ENCODE results near the gene SLAMF9. TPM values are rescaled to one million over a fixed set of nuclear protein-coding genes. Genes with fewer than 3 reads are reported as not detected.

The SLAMF9 gene
- total RNA-seq, 2 donors from 2014 or later, result not detected

GRCh38 chr1:159949123-159949522 lies 4.9 kb downstream of the SLAMF9 start:
- peak overlapping the region; percentile 38 to 58 for H3K27ac ChIP-seq

GRCh38 chr1:159947942-159948341 lies 6.1 kb downstream of the SLAMF9 start:
- Histone ChIP-seq H3K4me1 (replicated peaks) (peaks cover 10% of the 10 kb centered on the region), H3K27me3 (replicated peaks; ENCODE audit: insufficient read depth) (no peaks in the 10 kb centered on the region), H3K4me3 (no peak overlapping the region), H3K9me3 (no peaks in the 10 kb centered on the region), H3K27ac (no peak overlapping the region), H3K36me3 (no peaks in the 10 kb centered on the region)
- no peak for DNase-seq (ENCODE audit: low spot score)
- WGBS, result 79% methylated on average over 1 of the region's 1 CpG
- intact Hi-C loops (cut with DNase I), result no loop called here
- no peak for TF ChIP-seq POLR2AphosphoS5 (IDR thresholded peaks at IDR 0.05)
- no peak for TF ChIP-seq POLR2A (IDR thresholded peaks at IDR 0.05)
- TF ChIP-seq, protein P1, sequence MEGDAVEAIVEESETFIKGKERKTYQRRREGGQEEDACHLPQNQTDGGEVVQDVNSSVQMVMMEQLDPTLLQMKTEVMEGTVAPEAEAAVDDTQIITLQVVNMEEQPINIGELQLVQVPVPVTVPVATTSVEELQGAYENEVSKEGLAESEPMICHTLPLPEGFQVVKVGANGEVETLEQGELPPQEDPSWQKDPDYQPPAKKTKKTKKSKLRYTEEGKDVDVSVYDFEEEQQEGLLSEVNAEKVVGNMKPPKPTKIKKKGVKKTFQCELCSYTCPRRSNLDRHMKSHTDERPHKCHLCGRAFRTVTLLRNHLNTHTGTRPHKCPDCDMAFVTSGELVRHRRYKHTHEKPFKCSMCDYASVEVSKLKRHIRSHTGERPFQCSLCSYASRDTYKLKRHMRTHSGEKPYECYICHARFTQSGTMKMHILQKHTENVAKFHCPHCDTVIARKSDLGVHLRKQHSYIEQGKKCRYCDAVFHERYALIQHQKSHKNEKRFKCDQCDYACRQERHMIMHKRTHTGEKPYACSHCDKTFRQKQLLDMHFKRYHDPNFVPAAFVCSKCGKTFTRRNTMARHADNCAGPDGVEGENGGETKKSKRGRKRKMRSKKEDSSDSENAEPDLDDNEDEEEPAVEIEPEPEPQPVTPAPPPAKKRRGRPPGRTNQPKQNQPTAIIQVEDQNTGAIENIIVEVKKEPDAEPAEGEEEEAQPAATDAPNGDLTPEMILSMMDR (IDR thresholded peaks at IDR 0.05), result no peak

More at GRCh38 chr1:159949123-159949522, 4.9 kb downstream of the SLAMF9 start:
- Histone ChIP-seq H3K4me1 (replicated peaks) (peaks cover 10% of the 10 kb centered on the region), H3K27me3 (replicated peaks; ENCODE audit: insufficient read depth) (no peaks in the 10 kb centered on the region), H3K4me3 (no peak overlapping the region), H3K36me3 (no peaks in the 10 kb centered on the region), H3K9me3 (no peaks in the 10 kb centered on the region)
- intact Hi-C loops (cut with DNase I), result no loop called here
- no peak for TF ChIP-seq POLR2A (IDR thresholded peaks at IDR 0.05)
- TF ChIP-seq, protein P1 (IDR thresholded peaks at IDR 0.05), result no peak
- TF ChIP-seq POLR2AphosphoS5 (IDR thresholded peaks at IDR 0.05), result peak; percentile 31
- DNase-seq (ENCODE audit: low spot score), result peak; percentile 44
- 33% methylated on average over 6 of the region's 6 CpGs for WGBS

- intact Hi-C loops (cut with DNase I), result no loop called here
- no peaks in the 10 kb centered on the region for H3K36me3 ChIP-seq
- peak overlapping the region; percentile 77 to 85 for H3K27ac ChIP-seq
- peaks cover 10% of the 10 kb centered on the region for H3K4me1 ChIP-seq (replicated peaks)
- TF ChIP-seq POLR2AphosphoS5 (IDR thresholded peaks at IDR 0.05), result no peak
- TF ChIP-seq, protein P1 (IDR thresholded peaks at IDR 0.05), result no peak
- no peak for TF ChIP-seq POLR2A (IDR thresholded peaks at IDR 0.05)
- no peaks in the 10 kb centered on the region for H3K27me3 ChIP-seq (replicated peaks; ENCODE audit: insufficient read depth)
- H3K9me3 ChIP-seq, result no peaks in the 10 kb centered on the region
- WGBS, result 43% methylated on average over 9 of the region's 9 CpGs
- no peak for DNase-seq (ENCODE audit: low spot score)
- peak overlapping the region in 1 of 2 donors; percentile 47 for H3K4me3 ChIP-seq
Measured at GRCh38 chr1:159946242-159947187, 7.5 kb downstream of the SLAMF9 start.

DNA sequence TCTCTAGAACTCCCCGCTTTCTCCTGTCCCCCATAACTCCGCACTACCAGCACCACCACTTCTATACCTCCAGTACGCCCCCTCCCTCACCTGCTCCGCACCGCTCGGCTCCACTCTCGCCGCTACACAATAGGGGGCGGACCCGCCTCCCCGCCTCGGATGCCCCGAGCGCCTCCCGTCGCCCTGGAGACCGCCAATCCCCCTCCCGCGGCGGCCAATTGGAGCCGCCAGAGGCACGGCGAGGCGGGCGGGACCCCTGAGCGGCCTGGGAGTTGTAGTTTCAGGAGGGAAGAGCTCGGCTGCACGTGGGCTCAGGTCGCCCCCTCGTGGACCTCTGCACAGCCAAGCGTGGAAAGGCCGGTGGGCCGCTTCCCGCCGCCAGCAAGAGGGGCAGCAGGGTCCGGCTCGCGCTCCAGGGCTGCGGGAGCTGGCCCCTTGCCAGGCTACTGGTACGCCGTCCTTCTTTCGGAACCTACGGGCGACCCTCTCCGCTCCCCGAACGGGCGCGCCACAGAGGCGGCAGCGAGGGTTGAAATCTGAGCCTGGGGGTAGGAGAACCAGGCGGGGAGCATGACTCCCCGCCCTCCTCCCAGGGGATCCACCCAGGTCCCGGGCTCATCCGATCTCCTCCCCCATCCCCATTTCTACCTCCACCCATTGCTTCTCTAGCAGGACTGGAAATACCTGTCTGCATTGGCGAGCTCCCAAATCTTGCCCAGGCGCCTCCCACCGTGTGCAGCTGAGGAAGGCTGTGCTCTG lies 8.4 kb downstream of the SLAMF9 start, which contains the start of gene IGSF9:
IGSF9 (minus strand) TSS at position 131 of the 759 bp plus-strand sequence. CDS start 2,159 bp downstream, outside the sequence.
- Histone ChIP-seq H3K4me1 (replicated peaks) (peaks cover 10% of the 10 kb centered on the region), H3K9me3 (no peaks in the 10 kb centered on the region), H3K4me3 (peak within 1 kb of the TSS; percentile 35 to 47), H3K27me3 (replicated peaks; ENCODE audit: insufficient read depth) (no peaks in the 10 kb centered on the region), H3K27ac (peak within 1 kb of the TSS; percentile 77 to 85), H3K36me3 (no peaks in the 10 kb centered on the region)
- peak; percentile 96 for DNase-seq (ENCODE audit: low spot score)
- intact Hi-C loops (cut with DNase I), result no loop called here
- WGBS, result 2% methylated on average over 42 of the region's 58 CpGs
- peak; percentile 93 for TF ChIP-seq POLR2AphosphoS5 (IDR thresholded peaks at IDR 0.05)
- peak; percentile 40 for TF ChIP-seq POLR2A (IDR thresholded peaks at IDR 0.05)
- TF ChIP-seq, protein P1 (IDR thresholded peaks at IDR 0.05), result peak; percentile 31 to 77 (median 70)
